ENCODE data around the gene PXDN. TPM values are rescaled to one million over a fixed set of nuclear protein-coding genes. Genes with fewer than 3 reads are reported as not detected.
A peak's percentile ranks its signal among the peaks of the same experiment; 100 is the strongest.

PXDN gene
- total RNA-seq, 4 donors from 2014 or later = 7.0 to 9.5 (median 9.4) TPM

GRCh38 chr2:1723397-1724042, 20.8 kb downstream of the PXDN start:
- H3K4me3 ChIP-seq = no peak overlapping the region
- peaks cover 5% of the 10 kb centered on the region for H3K27me3 ChIP-seq
- H3K36me3 ChIP-seq = no peaks in the 10 kb centered on the region
- WGBS = 59% methylated on average over 4 of the region's 4 CpGs
- H3K27ac ChIP-seq = no peak overlapping the region
- H3K9me3 ChIP-seq = no peaks in the 10 kb centered on the region
- no peak for DNase-seq (ENCODE audit: low spot score in 2 of 2)
- H3K4me1 ChIP-seq = peaks cover 13% of the 10 kb centered on the region
- TF ChIP-seq POLR2A (IDR thresholded peaks at IDR 0.05) (no peak), EP300 (IDR thresholded peaks at IDR 0.05) (no peak), POLR2AphosphoS5 (IDR thresholded peaks at IDR 0.05) (no peak)
- TF ChIP-seq, protein P1, sequence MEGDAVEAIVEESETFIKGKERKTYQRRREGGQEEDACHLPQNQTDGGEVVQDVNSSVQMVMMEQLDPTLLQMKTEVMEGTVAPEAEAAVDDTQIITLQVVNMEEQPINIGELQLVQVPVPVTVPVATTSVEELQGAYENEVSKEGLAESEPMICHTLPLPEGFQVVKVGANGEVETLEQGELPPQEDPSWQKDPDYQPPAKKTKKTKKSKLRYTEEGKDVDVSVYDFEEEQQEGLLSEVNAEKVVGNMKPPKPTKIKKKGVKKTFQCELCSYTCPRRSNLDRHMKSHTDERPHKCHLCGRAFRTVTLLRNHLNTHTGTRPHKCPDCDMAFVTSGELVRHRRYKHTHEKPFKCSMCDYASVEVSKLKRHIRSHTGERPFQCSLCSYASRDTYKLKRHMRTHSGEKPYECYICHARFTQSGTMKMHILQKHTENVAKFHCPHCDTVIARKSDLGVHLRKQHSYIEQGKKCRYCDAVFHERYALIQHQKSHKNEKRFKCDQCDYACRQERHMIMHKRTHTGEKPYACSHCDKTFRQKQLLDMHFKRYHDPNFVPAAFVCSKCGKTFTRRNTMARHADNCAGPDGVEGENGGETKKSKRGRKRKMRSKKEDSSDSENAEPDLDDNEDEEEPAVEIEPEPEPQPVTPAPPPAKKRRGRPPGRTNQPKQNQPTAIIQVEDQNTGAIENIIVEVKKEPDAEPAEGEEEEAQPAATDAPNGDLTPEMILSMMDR (IDR thresholded peaks at IDR 0.05) = no peak

GRCh38 chr2:1722692-1723091, 21.6 kb downstream of the PXDN start:
- Histone ChIP-seq H3K27me3 (peaks cover 5% of the 10 kb centered on the region), H3K4me3 (no peak overlapping the region), H3K36me3 (no peaks in the 10 kb centered on the region), H3K4me1 (peaks cover 13% of the 10 kb centered on the region), H3K27ac (no peak overlapping the region), H3K9me3 (no peaks in the 10 kb centered on the region)
- 86% methylated on average over 3 of the region's 3 CpGs for WGBS
- no peak for DNase-seq (ENCODE audit: low spot score in 2 of 2)
- no peak for TF ChIP-seq POLR2AphosphoS5 (IDR thresholded peaks at IDR 0.05)
- no peak for TF ChIP-seq EP300 (IDR thresholded peaks at IDR 0.05)
- TF ChIP-seq, protein P1 (IDR thresholded peaks at IDR 0.05) = no peak
- no peak for TF ChIP-seq POLR2A (IDR thresholded peaks at IDR 0.05)

DNA sequence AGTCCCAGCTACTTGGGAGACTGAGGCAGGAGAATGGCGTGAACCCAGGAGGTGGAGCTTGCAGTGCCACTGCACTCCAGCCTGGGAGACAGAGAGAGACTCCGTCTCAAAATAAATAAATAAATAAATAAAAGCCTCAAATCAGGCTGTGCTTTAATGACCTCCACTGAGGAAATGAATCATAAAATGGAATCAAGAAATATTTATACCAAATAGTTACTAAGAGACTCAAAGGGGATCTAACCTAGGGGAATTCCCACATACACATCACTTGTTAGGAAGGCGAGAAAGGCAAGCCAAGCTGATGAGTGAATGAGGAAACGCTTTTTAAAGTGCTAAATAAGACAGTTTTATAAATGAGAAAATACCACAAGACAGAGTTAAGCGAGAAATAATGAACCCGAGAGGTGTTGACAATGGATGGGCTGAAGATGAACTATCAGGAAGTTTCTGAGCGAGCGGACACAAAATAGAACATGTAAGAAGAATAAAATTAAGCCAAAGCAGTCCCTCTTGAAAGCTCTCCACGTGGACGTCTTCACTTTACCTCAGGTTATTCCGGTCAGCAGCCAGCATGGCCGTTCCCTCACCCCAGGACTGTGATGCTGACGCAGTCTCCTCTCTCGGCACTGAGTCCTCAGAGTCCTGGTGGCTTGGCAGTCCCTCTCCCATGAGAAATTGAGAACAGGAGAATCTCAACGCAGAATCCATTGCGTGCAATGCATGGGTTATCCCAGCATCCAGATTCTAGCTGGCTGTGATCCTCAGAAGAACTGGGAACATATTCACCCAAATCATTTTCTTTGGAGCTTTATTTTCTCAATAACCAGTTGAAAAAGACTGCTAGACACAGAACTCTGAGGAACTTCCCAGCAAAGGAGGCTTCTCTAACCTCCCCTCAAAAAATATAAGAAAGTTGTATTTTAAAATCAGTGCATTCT, 22.3 kb downstream of the PXDN start:
- no peaks in the 10 kb centered on the region for H3K36me3 ChIP-seq
- no peak for TF ChIP-seq EP300 (IDR thresholded peaks at IDR 0.05)
- TF ChIP-seq POLR2A (IDR thresholded peaks at IDR 0.05) = no peak
- TF ChIP-seq POLR2AphosphoS5 (IDR thresholded peaks at IDR 0.05) = no peak
- TF ChIP-seq, protein P1 (IDR thresholded peaks at IDR 0.05) = no peak
- H3K9me3 ChIP-seq = no peaks in the 10 kb centered on the region
- whole genome bisulfite sequencing = 49% methylated on average over 16 of the region's 16 CpGs
- peaks cover 3% of the 10 kb centered on the region for H3K27me3 ChIP-seq
- DNase-seq (ENCODE audit: low spot score in 2 of 2) = no peak
- H3K4me3 ChIP-seq = no peak overlapping the region
- peak overlapping the region; percentile 81 for H3K27ac ChIP-seq
- H3K4me1 ChIP-seq = peaks cover 18% of the 10 kb centered on the region

GRCh38 chr2:1718339-1719220, 25.7 kb downstream of the PXDN start:
- no peaks in the 10 kb centered on the region for H3K9me3 ChIP-seq
- no peak overlapping the region for H3K27ac ChIP-seq
- peaks cover 3% of the 10 kb centered on the region for H3K27me3 ChIP-seq
- TF ChIP-seq, protein P1 (IDR thresholded peaks at IDR 0.05) = no peak
- TF ChIP-seq POLR2AphosphoS5 (IDR thresholded peaks at IDR 0.05) (no peak), EP300 (IDR thresholded peaks at IDR 0.05) (no peak), POLR2A (IDR thresholded peaks at IDR 0.05) (no peak)
- DNase-seq (ENCODE audit: low spot score in 2 of 2) = no peak
- no peak overlapping the region for H3K4me3 ChIP-seq
- WGBS = 97% methylated on average over 9 of the region's 23 CpGs
- H3K4me1 ChIP-seq = peaks cover 31% of the 10 kb centered on the region
- H3K36me3 ChIP-seq = no peaks in the 10 kb centered on the region

Measured in suprapubic skin (tissue), 4 donors.